ENCODE results near the gene NOL9.

DNA sequence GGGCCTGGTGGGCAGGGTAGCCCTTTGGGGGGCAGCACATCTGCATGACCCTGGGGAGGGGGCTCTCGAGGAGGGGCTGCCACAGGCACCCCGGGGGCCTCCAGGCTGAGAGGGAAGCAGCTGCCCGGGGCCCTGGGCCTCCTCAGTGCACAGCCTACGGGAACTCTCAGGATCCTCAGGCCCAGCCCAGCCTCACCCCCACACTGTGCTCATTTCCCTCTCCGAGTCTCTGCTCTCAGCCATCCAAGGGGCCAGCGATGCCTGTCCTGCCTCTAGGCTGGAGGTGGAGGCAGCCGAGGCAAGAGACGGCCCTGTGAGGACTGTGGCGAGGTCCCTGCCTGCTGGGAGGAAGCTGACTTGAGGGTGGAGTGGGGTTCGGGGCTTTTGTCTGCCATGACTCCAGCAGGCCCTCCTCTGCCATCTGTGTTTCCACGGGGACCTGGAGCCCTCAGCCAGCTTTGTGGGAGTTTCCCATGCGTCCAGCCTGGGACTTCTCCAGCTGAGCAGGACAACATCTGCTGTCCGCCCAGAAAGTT lies 55.7 kb downstream of the NOL9 start:
- TF ChIP-seq MYC (IDR thresholded peaks at IDR 0.05; ENCODE audit: low read depth, low read length) (no peak), EZH2 (IDR thresholded peaks at IDR 0.05; ENCODE audit: borderline replicate concordance, low read depth, low read length, severe bottlenecking) (no peak), POLR2A (IDR thresholded peaks at IDR 0.05; ENCODE audit: low read depth, low read length) (no peak), POLR2AphosphoS5 (IDR thresholded peaks at IDR 0.05; ENCODE audit: insufficient read depth, low read depth, low read length) (no peak), JUN (IDR thresholded peaks at IDR 0.05; ENCODE audit: borderline replicate concordance, insufficient read depth, insufficient read length, low read depth) (no peak)
- TF ChIP-seq, protein P1, sequence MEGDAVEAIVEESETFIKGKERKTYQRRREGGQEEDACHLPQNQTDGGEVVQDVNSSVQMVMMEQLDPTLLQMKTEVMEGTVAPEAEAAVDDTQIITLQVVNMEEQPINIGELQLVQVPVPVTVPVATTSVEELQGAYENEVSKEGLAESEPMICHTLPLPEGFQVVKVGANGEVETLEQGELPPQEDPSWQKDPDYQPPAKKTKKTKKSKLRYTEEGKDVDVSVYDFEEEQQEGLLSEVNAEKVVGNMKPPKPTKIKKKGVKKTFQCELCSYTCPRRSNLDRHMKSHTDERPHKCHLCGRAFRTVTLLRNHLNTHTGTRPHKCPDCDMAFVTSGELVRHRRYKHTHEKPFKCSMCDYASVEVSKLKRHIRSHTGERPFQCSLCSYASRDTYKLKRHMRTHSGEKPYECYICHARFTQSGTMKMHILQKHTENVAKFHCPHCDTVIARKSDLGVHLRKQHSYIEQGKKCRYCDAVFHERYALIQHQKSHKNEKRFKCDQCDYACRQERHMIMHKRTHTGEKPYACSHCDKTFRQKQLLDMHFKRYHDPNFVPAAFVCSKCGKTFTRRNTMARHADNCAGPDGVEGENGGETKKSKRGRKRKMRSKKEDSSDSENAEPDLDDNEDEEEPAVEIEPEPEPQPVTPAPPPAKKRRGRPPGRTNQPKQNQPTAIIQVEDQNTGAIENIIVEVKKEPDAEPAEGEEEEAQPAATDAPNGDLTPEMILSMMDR (IDR thresholded peaks at IDR 0.05; ENCODE audit: extremely low read depth in 1 of 2, insufficient read depth in 1 of 2, low read depth in 1 of 2, low read length in 2 of 2), result no peak
- TF ChIP-seq, protein P2, sequence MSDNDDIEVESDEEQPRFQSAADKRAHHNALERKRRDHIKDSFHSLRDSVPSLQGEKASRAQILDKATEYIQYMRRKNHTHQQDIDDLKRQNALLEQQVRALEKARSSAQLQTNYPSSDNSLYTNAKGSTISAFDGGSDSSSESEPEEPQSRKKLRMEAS (IDR thresholded peaks at IDR 0.05; ENCODE audit: insufficient read depth, insufficient read length), result no peak

All from endothelial cell of umbilical vein (primary cell).